ENCODE results near the gene PYCARD.

PYCARD gene

GRCh38 chr16:31186176-31186575 lies 16.4 kb downstream of the PYCARD start:
- in situ Hi-C loops (cut with MboI; ENCODE audit: low pct_unique_long_range_greater_than_20kb, low sequenced_read_pairs, unreplicated experiment) = no loop called here
- no peak for TF ChIP-seq CTCF (IDR thresholded peaks at IDR 0.05; ENCODE audit: extremely low read depth, insufficient read depth, missing control alignments)
- DNase-seq (ENCODE audit: low spot score) = no peak

- in situ Hi-C loops (cut with MboI; ENCODE audit: low pct_unique_long_range_greater_than_20kb, low sequenced_read_pairs, unreplicated experiment) = no loop called here
- DNase-seq (ENCODE audit: low spot score) = no peak
Observed at GRCh38 chr16:31185339-31185738, 17.2 kb downstream of the PYCARD start.

GRCh38 chr16:31184888-31185287 lies 17.7 kb downstream of the PYCARD start:
- in situ Hi-C loops (cut with MboI; ENCODE audit: low pct_unique_long_range_greater_than_20kb, low sequenced_read_pairs, unreplicated experiment) = no loop called here
- no peak for TF ChIP-seq CTCF (IDR thresholded peaks at IDR 0.05; ENCODE audit: extremely low read depth, insufficient read depth, missing control alignments)
- DNase-seq (ENCODE audit: low spot score) = no peak

More at GRCh38 chr16:31185339-31185738, 17.2 kb downstream of the PYCARD start:
- TF ChIP-seq CTCF (IDR thresholded peaks at IDR 0.05; ENCODE audit: extremely low read depth, insufficient read depth, missing control alignments) = no peak

GRCh38 chr16:31183432-31184428 lies 18.8 kb downstream of the PYCARD start:
- no peak for TF ChIP-seq CTCF (IDR thresholded peaks at IDR 0.05; ENCODE audit: extremely low read depth, insufficient read depth, missing control alignments)
- in situ Hi-C loops (cut with MboI; ENCODE audit: low pct_unique_long_range_greater_than_20kb, low sequenced_read_pairs, unreplicated experiment) = no loop called here
- no peak for DNase-seq (ENCODE audit: low spot score)

GRCh38 chr16:31182391-31182790 lies 20.2 kb downstream of the PYCARD start:
- no peak for TF ChIP-seq CTCF (IDR thresholded peaks at IDR 0.05; ENCODE audit: extremely low read depth, insufficient read depth, missing control alignments)
- in situ Hi-C loops (cut with MboI; ENCODE audit: low pct_unique_long_range_greater_than_20kb, low sequenced_read_pairs, unreplicated experiment) = no loop called here
- DNase-seq (ENCODE audit: low spot score) = no peak

GRCh38 chr16:31181102-31181830 lies 21.3 kb downstream of the PYCARD start:
- TF ChIP-seq CTCF (IDR thresholded peaks at IDR 0.05; ENCODE audit: extremely low read depth, insufficient read depth, missing control alignments) = no peak
- DNase-seq (ENCODE audit: low spot score) = no peak
- in situ Hi-C loops (cut with MboI; ENCODE audit: low pct_unique_long_range_greater_than_20kb, low sequenced_read_pairs, unreplicated experiment) = no loop called here

Measured in GM13977 (cell line).